GM12878 (cell line): ENCODE measurements around the gene LIN52. TPM values are rescaled to one million over a fixed set of nuclear protein-coding genes. Genes with fewer than 3 reads are reported as not detected.
A peak's percentile ranks its signal among the peaks of the same experiment; 100 is the strongest.

Experiments
- ATAC-seq: fragments of 200-7000 bp; cut with Tn5 transposase; 3 replicates; pipeline ENCODE4 v1.9.1; 2020; ENCODE audit warnings: mild to moderate bottlenecking, moderate library complexity
- BruUV-seq: library from RNA; stranded (reverse); fragments of 400-500 nt; replicated peaks from 2 replicates; lab custom pipeline; 2021; lab: Mats Ljungman, UMichigan
- CTCF ChIA-PET: fragments of 300-600 bp; sonication (Branson Sonifier 250); formaldehyde crosslinking; extraction: SDS; loops from one replicate; lab custom pipeline; 2021; ENCODE audit warnings: inconsistent platforms; lab: Yijun Ruan, JAX
- POLR2A ChIA-PET: fragments of 350-600 bp; formaldehyde crosslinking; extraction: SDS; loops from one replicate; lab custom pipeline; 2021; ENCODE audit warnings: inconsistent platforms; lab: Charles Lee
- RAD21 ChIA-PET: fragments of 300-600 bp; sonication (Branson Sonifier 250); formaldehyde crosslinking; loops from one replicate; lab custom pipeline; 2023; ENCODE audit warnings: antibody characterized with exemption; ENCODE audit not compliant: unreplicated experiment; lab: Charles Lee
- SMC1A ChIA-PET: fragments of 300-600 bp; sonication (Branson Sonifier 250); formaldehyde crosslinking; loops from one replicate; lab custom pipeline; 2023; ENCODE audit not compliant: unreplicated experiment, uncharacterized antibody; lab: Charles Lee
- DNase-seq: peaks from one replicate; pipeline ENCODE4 v3.0.0-alpha.2; 2011; ENCODE audit warnings: low read depth, low spot score
- FAIRE-seq: peaks from 3 replicates; lab custom pipeline; 2011; peaks lifted over from hg19 to GRCh38; lab: Jason Lieb, UNC
- H2AFZ ChIP-seq: 2 replicates; pipeline ENCODE4 v1.6.0; 2011; ENCODE audit warnings: low read depth, low read length, control low read depth; ENCODE audit not compliant: control insufficient read depth
- H3K27ac ChIP-seq: 2 replicates; pipeline ENCODE4 v1.5.1; 2011; ENCODE audit warnings: control low read depth; ENCODE audit not compliant: control insufficient read depth, insufficient read depth
- H3K27me3 ChIP-seq, 2 experiments: replicated peaks in 1 of 2; 2 replicates each; pipeline versions ENCODE4 v1.6.0 to v1.6.1; 2011; ENCODE audit warnings: low read length in 1 of 2; ENCODE audit not compliant: control insufficient read depth in 2 of 2, insufficient read depth in 2 of 2
- H3K36me3 ChIP-seq, 2 experiments: 2 replicates each; pipeline ENCODE4 v1.5.1; 2011; ENCODE audit warnings: low read length in 1 of 2; ENCODE audit not compliant: control insufficient read depth in 2 of 2, insufficient read depth in 2 of 2
- H3K4me1 ChIP-seq: 2 replicates; pipeline ENCODE4 v1.6.1; 2011; ENCODE audit warnings: mild to moderate bottlenecking, low read length, moderate library complexity, mixed read lengths; ENCODE audit not compliant: control insufficient read depth, insufficient read depth
- H3K4me2 ChIP-seq: 2 replicates; pipeline ENCODE4 v1.6.0; 2011; ENCODE audit warnings: control low read depth; ENCODE audit not compliant: control insufficient read depth, insufficient read depth
- H3K4me3 ChIP-seq: fragments of 200-600 bp; sonication (generic); 2 replicates; pipeline ENCODE4 v1.5.1; 2016
- H3K79me2 ChIP-seq: 2 replicates; pipeline ENCODE4 v1.6.0; 2011; ENCODE audit warnings: low read length; ENCODE audit not compliant: control insufficient read depth, insufficient read depth
- H3K9ac ChIP-seq: 2 replicates; pipeline ENCODE4 v1.8.0; 2011; ENCODE audit warnings: low read length, control low read depth, mixed read lengths; ENCODE audit not compliant: control insufficient read depth, insufficient read depth
- H3K9me3 ChIP-seq: replicated peaks from 3 replicates; pipeline ENCODE4 v1.5.1; 2011; ENCODE audit warnings: mild to moderate bottlenecking, low read length; ENCODE audit not compliant: control insufficient read depth, insufficient read depth
- H4K20me1 ChIP-seq: 2 replicates; pipeline ENCODE4 v1.6.0; 2011; ENCODE audit not compliant: control insufficient read depth, insufficient read depth
- ATF3 ChIP-seq: IDR thresholded peaks from 2 replicates; pipeline ENCODE4 v1.6.1; 2011; ENCODE audit warnings: low read depth, mild to moderate bottlenecking, low read length, moderate library complexity, borderline replicate concordance; ENCODE audit errors: extremely low read depth
- BHLHE40 ChIP-seq, 2 experiments: fragments of 450-650 bp in 1 of 2; IDR thresholded peaks; 2 replicates each; pipeline ENCODE4 v1.6.1; 2011 to 2017; ENCODE audit warnings: low read depth in 2 of 2, borderline replicate concordance in 1 of 2, improper control_type of control experiment in 1 of 2, low read length in 1 of 2, mild to moderate bottlenecking in 1 of 2
- CHD1 ChIP-seq: IDR thresholded peaks from 2 replicates; pipeline ENCODE4 v1.6.1; 2012; ENCODE audit warnings: low read depth, low read length, improper control_type of control experiment
- GATAD2B ChIP-seq: fragments of 450-650 bp; conservative IDR thresholded peaks from 2 replicates; pipeline ENCODE4 v1.6.1; 2017; ENCODE audit warnings: low read depth, mild to moderate bottlenecking, moderate library complexity
- HDGF ChIP-seq: fragments of 450-650 bp; IDR thresholded peaks from 2 replicates; pipeline ENCODE4 v1.6.1; 2016; ENCODE audit warnings: antibody characterized with exemption
- KLF5 ChIP-seq: fragments of 450-650 bp; IDR thresholded peaks from 2 replicates; pipeline ENCODE4 v1.6.1; 2014; ENCODE audit warnings: mild to moderate bottlenecking; ENCODE audit not compliant: partially characterized antibody
- RB1 ChIP-seq: fragments of 450-650 bp; formaldehyde crosslinking; IDR thresholded peaks from 2 replicates; pipeline ENCODE4 v1.6.1; 2017; ENCODE audit warnings: mild to moderate bottlenecking, borderline replicate concordance
- RCOR1 ChIP-seq: conservative IDR thresholded peaks from 2 replicates; pipeline ENCODE4 v1.6.1; 2012; ENCODE audit warnings: low read depth, low read length, improper control_type of control experiment
- RELA ChIP-seq: fragments of 450-650 bp; IDR thresholded peaks from 2 replicates; pipeline ENCODE4 v1.8.0; 2014; ENCODE audit warnings: borderline replicate concordance; ENCODE audit not compliant: partially characterized antibody
- SREBF1 ChIP-seq: IDR thresholded peaks from 2 replicates; pipeline ENCODE4 v1.6.1; 2012; ENCODE audit warnings: mild to moderate bottlenecking, low read length
- TCF3 ChIP-seq: IDR thresholded peaks from 2 replicates; pipeline ENCODE4 v1.6.1; 2012; ENCODE audit warnings: low read depth, mild to moderate bottlenecking, low read length, borderline replicate concordance; ENCODE audit not compliant: insufficient read depth
- in situ Hi-C: fragments of 300-500 bp; cut with MboI; formaldehyde crosslinking; loops from 9 replicates; pipeline ENCODE4 v1.14.3; 2018; ENCODE audit warnings: mixed read lengths
- intact Hi-C: fragments of 100-400 bp; cut with micrococcal nuclease; formaldehyde crosslinking; loops from one replicate; pipeline ENCODE4 v1.14.2; 2022; ENCODE audit not compliant: unreplicated experiment
- polyA plus RNA-seq, 11 experiments: library from polyadenylated mRNA; depleted of rRNA in 4 of 11; unstranded in 6 of 11; stranded (reverse) in 5 of 11; fragments of >200 nt; fragmentation: Nextera tagmentation in 4 of 11; fragmentation: Illumina TruSeq in 1 of 11; extraction: Ambion mirVana in 4 of 11; extraction: Trizol in 1 of 11; gene quantifications; 1 replicate in 1 of 11; 2 replicates in 10 of 11; pipeline versions ENCODE4 v1.2.1 to v1.2.3, GENCODE V29; 2011 to 2016; ENCODE audit warnings: inconsistent platforms in 2 of 11, missing spikeins in 2 of 11, low read depth in 1 of 11
- total RNA-seq, 4 experiments: library from RNA; depleted of rRNA in 3 of 4; stranded (reverse); fragments of >200 nt in 3 of 4; fragmentation: Illumina TruSeq in 1 of 4; extraction: Trizol in 1 of 4; gene quantifications; 2 replicates each; pipeline versions ENCODE4 v1.2.1 to v1.2.3, GENCODE V29; 2013 to 2021
- TF ChIP-seq, protein P1 (sequence below): IDR thresholded peaks from 2 replicates; pipeline ENCODE4 v1.6.1; 2012; ENCODE audit warnings: improper control_type of control experiment, low read depth, low read length; ENCODE audit not compliant: insufficient replicate concordance
- TF ChIP-seq, protein P2 (sequence below): fragments of 450-650 bp; IDR thresholded peaks from 2 replicates; pipeline ENCODE4 v1.6.1; 2017; ENCODE audit warnings: mild to moderate bottlenecking, moderate library complexity

LIN52 gene
- total and polyA plus RNA-seq, 10 of the 15 experiments (the other 5 are each of a cell fraction or from before 2014, with no cell fraction given): 13.3 to 30.9 (median 19.9) TPM

- TF ChIP-seq, protein P1, sequence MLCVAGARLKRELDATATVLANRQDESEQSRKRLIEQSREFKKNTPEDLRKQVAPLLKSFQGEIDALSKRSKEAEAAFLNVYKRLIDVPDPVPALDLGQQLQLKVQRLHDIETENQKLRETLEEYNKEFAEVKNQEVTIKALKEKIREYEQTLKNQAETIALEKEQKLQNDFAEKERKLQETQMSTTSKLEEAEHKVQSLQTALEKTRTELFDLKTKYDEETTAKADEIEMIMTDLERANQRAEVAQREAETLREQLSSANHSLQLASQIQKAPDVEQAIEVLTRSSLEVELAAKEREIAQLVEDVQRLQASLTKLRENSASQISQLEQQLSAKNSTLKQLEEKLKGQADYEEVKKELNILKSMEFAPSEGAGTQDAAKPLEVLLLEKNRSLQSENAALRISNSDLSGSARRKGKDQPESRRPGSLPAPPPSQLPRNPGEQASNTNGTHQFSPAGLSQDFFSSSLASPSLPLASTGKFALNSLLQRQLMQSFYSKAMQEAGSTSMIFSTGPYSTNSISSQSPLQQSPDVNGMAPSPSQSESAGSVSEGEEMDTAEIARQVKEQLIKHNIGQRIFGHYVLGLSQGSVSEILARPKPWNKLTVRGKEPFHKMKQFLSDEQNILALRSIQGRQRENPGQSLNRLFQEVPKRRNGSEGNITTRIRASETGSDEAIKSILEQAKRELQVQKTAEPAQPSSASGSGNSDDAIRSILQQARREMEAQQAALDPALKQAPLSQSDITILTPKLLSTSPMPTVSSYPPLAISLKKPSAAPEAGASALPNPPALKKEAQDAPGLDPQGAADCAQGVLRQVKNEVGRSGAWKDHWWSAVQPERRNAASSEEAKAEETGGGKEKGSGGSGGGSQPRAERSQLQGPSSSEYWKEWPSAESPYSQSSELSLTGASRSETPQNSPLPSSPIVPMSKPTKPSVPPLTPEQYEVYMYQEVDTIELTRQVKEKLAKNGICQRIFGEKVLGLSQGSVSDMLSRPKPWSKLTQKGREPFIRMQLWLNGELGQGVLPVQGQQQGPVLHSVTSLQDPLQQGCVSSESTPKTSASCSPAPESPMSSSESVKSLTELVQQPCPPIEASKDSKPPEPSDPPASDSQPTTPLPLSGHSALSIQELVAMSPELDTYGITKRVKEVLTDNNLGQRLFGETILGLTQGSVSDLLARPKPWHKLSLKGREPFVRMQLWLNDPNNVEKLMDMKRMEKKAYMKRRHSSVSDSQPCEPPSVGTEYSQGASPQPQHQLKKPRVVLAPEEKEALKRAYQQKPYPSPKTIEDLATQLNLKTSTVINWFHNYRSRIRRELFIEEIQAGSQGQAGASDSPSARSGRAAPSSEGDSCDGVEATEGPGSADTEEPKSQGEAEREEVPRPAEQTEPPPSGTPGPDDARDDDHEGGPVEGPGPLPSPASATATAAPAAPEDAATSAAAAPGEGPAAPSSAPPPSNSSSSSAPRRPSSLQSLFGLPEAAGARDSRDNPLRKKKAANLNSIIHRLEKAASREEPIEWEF: no peak
- TF ChIP-seq KLF5 (no peak), RCOR1 (no peak), BHLHE40 (IDR thresholded peaks at IDR 0.05; ENCODE audit: borderline replicate concordance in 1 of 2, low read depth in 2 of 2, low read length in 1 of 2) (no peak)
Observed at GRCh38 chr14:74133833-74134481, 49.2 kb downstream of the LIN52 start (continued).

- ChIA-PET RAD21 (no interaction called here), POLR2A (no interaction called here), CTCF (interaction anchor here (1.3 kb wide), 1 partner anchor 22 kb away, joined by 5 read pairs; no protein-coding TSS in a partner anchor), SMC1A (interaction anchor here (1.9 kb wide), 1 partner anchor 15 kb away, joined by 6 read pairs; no protein-coding TSS in a partner anchor)
- FAIRE-seq (peak; percentile 31), DNase-seq (no peak), ATAC-seq (peak; percentile 58)
- Histone ChIP-seq H3K4me1 (peaks cover 12% of the 10 kb centered on the region), H3K27ac (peak overlapping the region; percentile 39; the same call in 1 of the 2 replicates), H3K9ac (no peak overlapping the region), H3K27me3 (no peaks in the 10 kb centered on the region), H3K4me2 (peak overlapping the region; percentile 42; the same call in 1 of the 2 replicates), H4K20me1 (no peaks in the 10 kb centered on the region), H2AFZ (no peak overlapping the region; the same call in 1 of the 2 replicates), H3K4me3 (no peak overlapping the region), H3K36me3 (no peaks in the 10 kb centered on the region), H3K9me3 (no peaks in the 10 kb centered on the region), H3K79me2 (no peaks in the 10 kb centered on the region)
- no TSS peak for BruUV-seq
- intact Hi-C loops (no loop called here), in situ Hi-C loops (no loop called here)
- TF ChIP-seq CHD1: no peak
- no peak for TF ChIP-seq TCF3
- TF ChIP-seq, protein P2, sequence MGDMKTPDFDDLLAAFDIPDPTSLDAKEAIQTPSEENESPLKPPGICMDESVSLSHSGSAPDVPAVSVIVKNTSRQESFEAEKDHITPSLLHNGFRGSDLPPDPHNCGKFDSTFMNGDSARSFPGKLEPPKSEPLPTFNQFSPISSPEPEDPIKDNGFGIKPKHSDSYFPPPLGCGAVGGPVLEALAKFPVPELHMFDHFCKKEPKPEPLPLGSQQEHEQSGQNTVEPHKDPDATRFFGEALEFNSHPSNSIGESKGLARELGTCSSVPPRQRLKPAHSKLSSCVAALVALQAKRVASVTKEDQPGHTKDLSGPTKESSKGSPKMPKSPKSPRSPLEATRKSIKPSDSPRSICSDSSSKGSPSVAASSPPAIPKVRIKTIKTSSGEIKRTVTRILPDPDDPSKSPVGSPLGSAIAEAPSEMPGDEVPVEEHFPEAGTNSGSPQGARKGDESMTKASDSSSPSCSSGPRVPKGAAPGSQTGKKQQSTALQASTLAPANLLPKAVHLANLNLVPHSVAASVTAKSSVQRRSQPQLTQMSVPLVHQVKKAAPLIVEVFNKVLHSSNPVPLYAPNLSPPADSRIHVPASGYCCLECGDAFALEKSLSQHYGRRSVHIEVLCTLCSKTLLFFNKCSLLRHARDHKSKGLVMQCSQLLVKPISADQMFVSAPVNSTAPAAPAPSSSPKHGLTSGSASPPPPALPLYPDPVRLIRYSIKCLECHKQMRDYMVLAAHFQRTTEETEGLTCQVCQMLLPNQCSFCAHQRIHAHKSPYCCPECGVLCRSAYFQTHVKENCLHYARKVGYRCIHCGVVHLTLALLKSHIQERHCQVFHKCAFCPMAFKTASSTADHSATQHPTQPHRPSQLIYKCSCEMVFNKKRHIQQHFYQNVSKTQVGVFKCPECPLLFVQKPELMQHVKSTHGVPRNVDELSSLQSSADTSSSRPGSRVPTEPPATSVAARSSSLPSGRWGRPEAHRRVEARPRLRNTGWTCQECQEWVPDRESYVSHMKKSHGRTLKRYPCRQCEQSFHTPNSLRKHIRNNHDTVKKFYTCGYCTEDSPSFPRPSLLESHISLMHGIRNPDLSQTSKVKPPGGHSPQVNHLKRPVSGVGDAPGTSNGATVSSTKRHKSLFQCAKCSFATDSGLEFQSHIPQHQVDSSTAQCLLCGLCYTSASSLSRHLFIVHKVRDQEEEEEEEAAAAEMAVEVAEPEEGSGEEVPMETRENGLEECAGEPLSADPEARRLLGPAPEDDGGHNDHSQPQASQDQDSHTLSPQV: no peak
- TF ChIP-seq GATAD2B: no peak
- TF ChIP-seq HDGF: no peak
- TF ChIP-seq RELA: no peak
- TF ChIP-seq ATF3: no peak
- no peak for TF ChIP-seq RB1
- TF ChIP-seq SREBF1: no peak
Observed at GRCh38 chr14:74134484-74134883, 49.7 kb downstream of the LIN52 start.
